ENCODE measurements around the gene IKZF4. TPM values are rescaled to one million over a fixed set of nuclear protein-coding genes. Genes with fewer than 3 reads are reported as not detected.
"Not testable (repeated sequence)": the region's sequence is repeated elsewhere in the genome, so short reads cannot be mapped to it uniquely, and the experiment has no call there.

Gene IKZF4
- total and polyA plus RNA-seq, 10 of the 15 experiments (the other 5 are each of a cell fraction or from before 2014, with no cell fraction given): 0.74 to 5.5 (median 1.1) TPM

DNA sequence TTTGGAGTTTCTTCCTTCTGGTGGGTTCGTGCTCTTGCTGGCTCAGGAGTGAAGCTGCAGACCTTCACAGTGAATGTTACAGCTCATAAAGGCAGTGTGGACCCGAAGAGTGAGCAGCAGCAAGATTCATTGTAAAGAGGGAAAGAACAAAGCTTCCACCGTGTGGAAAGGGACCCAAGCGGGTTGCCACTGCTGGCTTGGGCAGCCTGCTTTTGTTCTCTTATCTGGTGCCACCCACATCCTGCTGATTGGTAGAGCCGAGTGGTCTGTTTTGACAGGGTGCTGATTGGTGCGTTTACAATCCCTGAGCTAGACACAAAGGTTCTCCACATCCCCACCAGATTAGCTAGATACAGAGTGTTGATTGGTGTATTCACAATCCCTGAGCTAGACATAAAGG is 21.3 kb upstream of the IKZF4 start:
- ATAC-seq; H3K36me3 ChIP-seq (ENCODE audit: control insufficient read depth in 2 of 2, insufficient read depth in 2 of 2, low read length in 1 of 2); FAIRE-seq; POLR2A ChIA-PET; DNase-seq (ENCODE audit: low read depth, low spot score); H3K27ac ChIP-seq (ENCODE audit: control insufficient read depth, insufficient read depth); H3K79me2 ChIP-seq (ENCODE audit: control insufficient read depth, insufficient read depth, low read length); H3K27me3 ChIP-seq (replicated peaks in 1 of 2; ENCODE audit: control insufficient read depth in 2 of 2, insufficient read depth in 2 of 2, low read length in 1 of 2); BruUV-seq (replicated peaks); in situ Hi-C loops (cut with MboI); H3K4me3 ChIP-seq; H2AFZ ChIP-seq (ENCODE audit: control insufficient read depth, low read depth, low read length); H3K9ac ChIP-seq (ENCODE audit: control insufficient read depth, insufficient read depth, low read length); H3K4me2 ChIP-seq (ENCODE audit: control insufficient read depth, insufficient read depth); H3K4me1 ChIP-seq (ENCODE audit: control insufficient read depth, insufficient read depth, low read length); H3K9me3 ChIP-seq (replicated peaks; ENCODE audit: control insufficient read depth, insufficient read depth, low read length); H4K20me1 ChIP-seq (ENCODE audit: control insufficient read depth, insufficient read depth): not testable (repeated sequence)
- RAD21 ChIA-PET (ENCODE audit: unreplicated experiment): interaction anchor here (1.3 to 1.9 kb wide), 2 partner anchors 26 to 41 kb away, joined by 3 to 6 read pairs; partner anchors contain the start of gene RAB5B
- SMC1A ChIA-PET (ENCODE audit: uncharacterized antibody, unreplicated experiment): interaction anchor here (1.8 to 2.5 kb wide), 2 partner anchors 30 to 67 kb away, joined by 4 to 10 read pairs; no protein-coding TSS in a partner anchor
- intact Hi-C loops (cut with micrococcal nuclease; ENCODE audit: unreplicated experiment): loop anchor here (5.0 kb wide), 1 partner anchor 118 kb away; the partner anchor contains the start of genes RPL41 and ZC3H10
- CTCF ChIA-PET: interaction anchor here (0.8 to 6.0 kb wide), 3 partner anchors 29 to 31 kb away, joined by 3 to 107 read pairs (median 4); no protein-coding TSS in a partner anchor
- WGBS (ENCODE audit: insufficient coverage, insufficient replicate concordance, low lambda C conversion rate, missing lambda C conversion rate): 82% methylated on average over 6 of the region's 6 CpGs
- peak; percentile 60; the same call in 1 of the 2 replicates for TF ChIP-seq NFYB (IDR thresholded peaks at IDR 0.05; ENCODE audit: insufficient read depth, low read depth, low read length)

DNA sequence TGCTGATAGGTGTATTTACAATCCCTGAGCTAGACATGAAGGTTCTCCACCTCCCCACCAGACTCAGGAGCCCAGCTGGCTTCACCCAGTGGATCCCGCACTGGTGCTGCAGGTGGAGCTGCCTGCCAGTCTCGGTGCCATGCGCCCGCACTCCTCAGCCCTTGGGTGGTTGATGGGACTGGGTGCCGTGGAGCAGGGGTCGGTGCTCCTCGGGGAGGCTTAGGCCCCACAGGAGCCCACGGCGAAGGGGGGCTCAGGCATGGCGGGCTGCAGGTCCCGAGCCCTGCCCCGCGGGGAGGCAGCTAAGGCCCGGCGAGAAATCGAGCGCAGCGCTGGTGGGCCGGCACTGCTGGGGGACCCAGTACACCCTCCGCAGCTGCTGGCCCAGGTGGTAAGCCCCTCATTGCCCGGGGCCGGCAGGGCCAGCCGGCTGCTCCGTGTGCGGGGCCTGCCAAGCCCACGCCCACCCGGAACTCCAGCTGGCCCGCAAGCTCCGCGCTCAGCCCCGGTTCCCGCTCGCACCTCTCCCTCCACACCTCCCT is 20.8 kb upstream of the IKZF4 start:
- H3K9ac ChIP-seq (ENCODE audit: control insufficient read depth, insufficient read depth, low read length); H2AFZ ChIP-seq (ENCODE audit: control insufficient read depth, low read depth, low read length); ATAC-seq; H3K4me1 ChIP-seq (ENCODE audit: control insufficient read depth, insufficient read depth, low read length); H3K27ac ChIP-seq (ENCODE audit: control insufficient read depth, insufficient read depth); H4K20me1 ChIP-seq (ENCODE audit: control insufficient read depth, insufficient read depth); RAD21 ChIA-PET (ENCODE audit: unreplicated experiment); BruUV-seq (replicated peaks); H3K4me2 ChIP-seq (ENCODE audit: control insufficient read depth, insufficient read depth); FAIRE-seq; H3K27me3 ChIP-seq (replicated peaks in 1 of 2; ENCODE audit: control insufficient read depth in 2 of 2, insufficient read depth in 2 of 2, low read length in 1 of 2); DNase-seq (ENCODE audit: low read depth, low spot score); H3K9me3 ChIP-seq (replicated peaks; ENCODE audit: control insufficient read depth, insufficient read depth, low read length); in situ Hi-C loops (cut with MboI); H3K79me2 ChIP-seq (ENCODE audit: control insufficient read depth, insufficient read depth, low read length); H3K36me3 ChIP-seq (ENCODE audit: control insufficient read depth in 2 of 2, insufficient read depth in 2 of 2, low read length in 1 of 2); H3K4me3 ChIP-seq: not testable (repeated sequence)
- intact Hi-C loops (cut with micrococcal nuclease; ENCODE audit: unreplicated experiment): loop anchor here (5.0 kb wide), 1 partner anchor 117 kb away; the partner anchor contains the start of genes RPL41 and ZC3H10
- 98% methylated on average over 20 of the region's 33 CpGs for WGBS (ENCODE audit: insufficient coverage, insufficient replicate concordance, low lambda C conversion rate, missing lambda C conversion rate)
- ChIA-PET POLR2A (interaction anchor here (0.9 to 1.2 kb wide), 2 partner anchors 17 to 26 kb away, joined by 3 to 5 read pairs; partner anchors contain the start of gene RAB5B), CTCF (interaction anchor here (0.8 to 6.0 kb wide), 2 partner anchors 28 to 29 kb away, joined by 3 to 107 read pairs; no protein-coding TSS in a partner anchor), SMC1A (ENCODE audit: uncharacterized antibody, unreplicated experiment) (interaction anchor here (2.5 kb wide), 1 partner anchor 30 kb away, joined by 10 read pairs; no protein-coding TSS in a partner anchor)

All from GM12878 (cell line).